SU-DHL-6 (cell line): ENCODE results near the gene CLIC1.

Source experiments
- EZH2phosphoT487 ChIP-seq: fragments of 200-600 bp; sonication (generic), shearing (Covaris generic); conservative IDR thresholded peaks from 2 replicates; pipeline ENCODE4 v1.6.1; 2018; ENCODE audit warnings: mild to moderate bottlenecking, antibody characterized with exemption, low read length, moderate library complexity, mixed read lengths
- TF ChIP-seq, protein P1 (sequence below): fragments of 200-600 bp; sonication (generic); IDR thresholded peaks from one replicate; pipeline ENCODE4 v1.5.1; 2017; ENCODE audit warnings: antibody characterized with exemption, mild to moderate bottlenecking, low read length, moderate library complexity; ENCODE audit not compliant: insufficient read depth, poor library complexity, severe bottlenecking

- TF ChIP-seq, protein P1, sequence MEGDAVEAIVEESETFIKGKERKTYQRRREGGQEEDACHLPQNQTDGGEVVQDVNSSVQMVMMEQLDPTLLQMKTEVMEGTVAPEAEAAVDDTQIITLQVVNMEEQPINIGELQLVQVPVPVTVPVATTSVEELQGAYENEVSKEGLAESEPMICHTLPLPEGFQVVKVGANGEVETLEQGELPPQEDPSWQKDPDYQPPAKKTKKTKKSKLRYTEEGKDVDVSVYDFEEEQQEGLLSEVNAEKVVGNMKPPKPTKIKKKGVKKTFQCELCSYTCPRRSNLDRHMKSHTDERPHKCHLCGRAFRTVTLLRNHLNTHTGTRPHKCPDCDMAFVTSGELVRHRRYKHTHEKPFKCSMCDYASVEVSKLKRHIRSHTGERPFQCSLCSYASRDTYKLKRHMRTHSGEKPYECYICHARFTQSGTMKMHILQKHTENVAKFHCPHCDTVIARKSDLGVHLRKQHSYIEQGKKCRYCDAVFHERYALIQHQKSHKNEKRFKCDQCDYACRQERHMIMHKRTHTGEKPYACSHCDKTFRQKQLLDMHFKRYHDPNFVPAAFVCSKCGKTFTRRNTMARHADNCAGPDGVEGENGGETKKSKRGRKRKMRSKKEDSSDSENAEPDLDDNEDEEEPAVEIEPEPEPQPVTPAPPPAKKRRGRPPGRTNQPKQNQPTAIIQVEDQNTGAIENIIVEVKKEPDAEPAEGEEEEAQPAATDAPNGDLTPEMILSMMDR, result no peak
- TF ChIP-seq EZH2phosphoT487, result no peak
Measured at GRCh38 chr6:31697555-31697954, 38.8 kb downstream of the CLIC1 start.
